DOHH2 (cell line): ENCODE data around the gene XCL1.

Source experiments
- EZH2phosphoT487 ChIP-seq: fragments of 200-600 bp; sonication (generic); IDR thresholded peaks from 2 replicates; pipeline ENCODE4 v1.6.1; 2017; ENCODE audit warnings: borderline replicate concordance, mild to moderate bottlenecking, antibody characterized with exemption, low read length, moderate library complexity, mixed read lengths
- TF ChIP-seq, protein P1 (sequence below): fragments of 200-600 bp; sonication (generic); IDR thresholded peaks from one replicate; pipeline ENCODE4 v1.5.1; 2014; ENCODE audit warnings: antibody characterized with exemption, mild to moderate bottlenecking, low read depth, low read length; ENCODE audit not compliant: poor library complexity, severe bottlenecking

DNA sequence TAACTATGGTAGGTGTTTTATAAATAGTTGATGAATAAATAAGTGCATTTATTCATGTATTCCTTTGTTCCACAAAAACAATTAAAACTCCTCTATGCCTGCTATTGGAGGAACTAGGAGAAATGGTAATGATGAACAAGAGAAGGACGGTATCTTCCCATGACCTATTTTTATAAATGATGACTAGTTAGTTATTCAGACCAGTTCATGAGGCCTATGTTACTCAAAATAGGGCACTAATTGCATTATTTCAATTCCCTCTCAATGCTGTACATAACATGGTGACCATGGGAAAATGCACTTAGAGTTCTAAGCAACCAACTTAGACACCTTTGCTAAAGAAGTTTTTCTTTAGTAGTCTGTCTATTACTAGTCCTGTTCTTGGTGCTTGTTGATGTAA, 53.1 kb downstream of the XCL1 start:
- TF ChIP-seq, protein P1, sequence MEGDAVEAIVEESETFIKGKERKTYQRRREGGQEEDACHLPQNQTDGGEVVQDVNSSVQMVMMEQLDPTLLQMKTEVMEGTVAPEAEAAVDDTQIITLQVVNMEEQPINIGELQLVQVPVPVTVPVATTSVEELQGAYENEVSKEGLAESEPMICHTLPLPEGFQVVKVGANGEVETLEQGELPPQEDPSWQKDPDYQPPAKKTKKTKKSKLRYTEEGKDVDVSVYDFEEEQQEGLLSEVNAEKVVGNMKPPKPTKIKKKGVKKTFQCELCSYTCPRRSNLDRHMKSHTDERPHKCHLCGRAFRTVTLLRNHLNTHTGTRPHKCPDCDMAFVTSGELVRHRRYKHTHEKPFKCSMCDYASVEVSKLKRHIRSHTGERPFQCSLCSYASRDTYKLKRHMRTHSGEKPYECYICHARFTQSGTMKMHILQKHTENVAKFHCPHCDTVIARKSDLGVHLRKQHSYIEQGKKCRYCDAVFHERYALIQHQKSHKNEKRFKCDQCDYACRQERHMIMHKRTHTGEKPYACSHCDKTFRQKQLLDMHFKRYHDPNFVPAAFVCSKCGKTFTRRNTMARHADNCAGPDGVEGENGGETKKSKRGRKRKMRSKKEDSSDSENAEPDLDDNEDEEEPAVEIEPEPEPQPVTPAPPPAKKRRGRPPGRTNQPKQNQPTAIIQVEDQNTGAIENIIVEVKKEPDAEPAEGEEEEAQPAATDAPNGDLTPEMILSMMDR, result no peak
- TF ChIP-seq EZH2phosphoT487, result no peak
